Measurements from ENCODE around the gene SPSB1.

DNA sequence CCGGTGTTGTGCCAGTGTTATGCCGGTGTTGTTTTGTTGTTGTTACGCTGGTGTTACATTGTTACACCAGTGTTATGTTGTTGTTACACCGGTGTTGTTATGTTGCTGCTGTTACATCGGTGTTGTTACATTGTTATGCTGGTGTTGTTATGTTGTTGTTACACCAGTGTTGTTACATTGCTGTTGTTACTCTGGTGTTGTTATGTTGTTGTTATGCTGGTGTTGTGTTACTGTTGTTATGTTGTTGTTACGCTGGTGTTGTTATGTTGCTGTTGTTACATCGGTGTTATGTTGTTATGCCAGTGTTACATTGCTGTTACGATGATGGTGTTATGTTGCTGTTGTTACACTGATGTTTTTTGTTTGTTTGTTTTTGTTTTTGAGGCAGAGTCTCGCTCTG lies 34.1 kb upstream of the SPSB1 start:
- TF ChIP-seq, protein P1, sequence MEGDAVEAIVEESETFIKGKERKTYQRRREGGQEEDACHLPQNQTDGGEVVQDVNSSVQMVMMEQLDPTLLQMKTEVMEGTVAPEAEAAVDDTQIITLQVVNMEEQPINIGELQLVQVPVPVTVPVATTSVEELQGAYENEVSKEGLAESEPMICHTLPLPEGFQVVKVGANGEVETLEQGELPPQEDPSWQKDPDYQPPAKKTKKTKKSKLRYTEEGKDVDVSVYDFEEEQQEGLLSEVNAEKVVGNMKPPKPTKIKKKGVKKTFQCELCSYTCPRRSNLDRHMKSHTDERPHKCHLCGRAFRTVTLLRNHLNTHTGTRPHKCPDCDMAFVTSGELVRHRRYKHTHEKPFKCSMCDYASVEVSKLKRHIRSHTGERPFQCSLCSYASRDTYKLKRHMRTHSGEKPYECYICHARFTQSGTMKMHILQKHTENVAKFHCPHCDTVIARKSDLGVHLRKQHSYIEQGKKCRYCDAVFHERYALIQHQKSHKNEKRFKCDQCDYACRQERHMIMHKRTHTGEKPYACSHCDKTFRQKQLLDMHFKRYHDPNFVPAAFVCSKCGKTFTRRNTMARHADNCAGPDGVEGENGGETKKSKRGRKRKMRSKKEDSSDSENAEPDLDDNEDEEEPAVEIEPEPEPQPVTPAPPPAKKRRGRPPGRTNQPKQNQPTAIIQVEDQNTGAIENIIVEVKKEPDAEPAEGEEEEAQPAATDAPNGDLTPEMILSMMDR (IDR thresholded peaks at IDR 0.05) = no peak
- TF ChIP-seq POLR2A (IDR thresholded peaks at IDR 0.05) = no peak

All from uterus (tissue), 2 donors.